ENCODE results near the gene ARL8A.

Gene ARL8A

GRCh38 chr1:202161151-202162046 is 16.9 kb upstream of the ARL8A start:
- TF ChIP-seq FOXP2 (optimal IDR thresholded peaks at IDR 0.05; ENCODE audit: borderline replicate concordance, extremely low read depth, extremely low read length, insufficient read depth) = no peak
- TF ChIP-seq TAF1 (IDR thresholded peaks at IDR 0.05; ENCODE audit: borderline replicate concordance, insufficient read depth, low read length) = no peak
- no peak for TF ChIP-seq POLR2AphosphoS5 (IDR thresholded peaks at IDR 0.05; ENCODE audit: low read depth, low read length)

DNA sequence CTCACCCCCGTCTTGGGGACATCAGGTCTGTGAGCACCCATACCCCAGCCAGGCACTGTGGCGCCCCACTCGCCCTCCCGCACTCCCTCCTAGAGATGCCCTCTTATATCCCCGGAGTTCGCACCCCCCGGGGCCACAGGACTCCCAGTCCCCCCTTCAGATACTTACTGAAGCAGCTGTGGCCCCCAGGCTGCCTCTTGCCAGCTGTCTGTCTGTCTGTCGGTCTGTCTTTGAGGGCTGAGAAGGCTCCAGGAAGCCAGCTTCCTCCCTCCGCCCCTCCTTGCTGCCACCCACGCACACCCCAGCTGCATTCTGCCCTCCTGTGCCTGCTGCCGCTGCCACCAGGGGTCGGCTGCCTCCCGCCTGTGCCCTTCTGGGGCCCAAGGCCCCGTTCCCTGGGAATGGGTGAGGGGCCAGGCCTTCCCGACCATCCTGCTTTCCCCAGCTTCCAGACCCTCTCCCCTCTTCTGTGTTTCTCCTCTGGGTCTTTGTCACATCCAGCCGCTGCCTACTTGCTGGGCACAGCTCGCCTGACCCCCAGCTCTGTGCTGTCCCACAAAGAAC is 15.9 kb upstream of the ARL8A start, which contains the start of gene PTPN7:
TSS of gene PTPN7 (minus strand) at position 226 of the 564 bp plus-strand sequence. CDS start 1,200 bp downstream, outside the sequence.
- TF ChIP-seq FOXP2 (optimal IDR thresholded peaks at IDR 0.05; ENCODE audit: borderline replicate concordance, extremely low read depth, extremely low read length, insufficient read depth) (no peak), POLR2AphosphoS5 (IDR thresholded peaks at IDR 0.05; ENCODE audit: low read depth, low read length) (no peak), TAF1 (IDR thresholded peaks at IDR 0.05; ENCODE audit: borderline replicate concordance, insufficient read depth, low read length) (no peak), SIN3A (IDR thresholded peaks at IDR 0.05; ENCODE audit: borderline replicate concordance, insufficient read depth, low read length) (no peak)
- TF ChIP-seq, protein P1, sequence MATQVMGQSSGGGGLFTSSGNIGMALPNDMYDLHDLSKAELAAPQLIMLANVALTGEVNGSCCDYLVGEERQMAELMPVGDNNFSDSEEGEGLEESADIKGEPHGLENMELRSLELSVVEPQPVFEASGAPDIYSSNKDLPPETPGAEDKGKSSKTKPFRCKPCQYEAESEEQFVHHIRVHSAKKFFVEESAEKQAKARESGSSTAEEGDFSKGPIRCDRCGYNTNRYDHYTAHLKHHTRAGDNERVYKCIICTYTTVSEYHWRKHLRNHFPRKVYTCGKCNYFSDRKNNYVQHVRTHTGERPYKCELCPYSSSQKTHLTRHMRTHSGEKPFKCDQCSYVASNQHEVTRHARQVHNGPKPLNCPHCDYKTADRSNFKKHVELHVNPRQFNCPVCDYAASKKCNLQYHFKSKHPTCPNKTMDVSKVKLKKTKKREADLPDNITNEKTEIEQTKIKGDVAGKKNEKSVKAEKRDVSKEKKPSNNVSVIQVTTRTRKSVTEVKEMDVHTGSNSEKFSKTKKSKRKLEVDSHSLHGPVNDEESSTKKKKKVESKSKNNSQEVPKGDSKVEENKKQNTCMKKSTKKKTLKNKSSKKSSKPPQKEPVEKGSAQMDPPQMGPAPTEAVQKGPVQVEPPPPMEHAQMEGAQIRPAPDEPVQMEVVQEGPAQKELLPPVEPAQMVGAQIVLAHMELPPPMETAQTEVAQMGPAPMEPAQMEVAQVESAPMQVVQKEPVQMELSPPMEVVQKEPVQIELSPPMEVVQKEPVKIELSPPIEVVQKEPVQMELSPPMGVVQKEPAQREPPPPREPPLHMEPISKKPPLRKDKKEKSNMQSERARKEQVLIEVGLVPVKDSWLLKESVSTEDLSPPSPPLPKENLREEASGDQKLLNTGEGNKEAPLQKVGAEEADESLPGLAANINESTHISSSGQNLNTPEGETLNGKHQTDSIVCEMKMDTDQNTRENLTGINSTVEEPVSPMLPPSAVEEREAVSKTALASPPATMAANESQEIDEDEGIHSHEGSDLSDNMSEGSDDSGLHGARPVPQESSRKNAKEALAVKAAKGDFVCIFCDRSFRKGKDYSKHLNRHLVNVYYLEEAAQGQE (IDR thresholded peaks at IDR 0.05; ENCODE audit: insufficient read depth in 1 of 2, low read depth in 2 of 2, low read length in 2 of 2) = no peak

DNA sequence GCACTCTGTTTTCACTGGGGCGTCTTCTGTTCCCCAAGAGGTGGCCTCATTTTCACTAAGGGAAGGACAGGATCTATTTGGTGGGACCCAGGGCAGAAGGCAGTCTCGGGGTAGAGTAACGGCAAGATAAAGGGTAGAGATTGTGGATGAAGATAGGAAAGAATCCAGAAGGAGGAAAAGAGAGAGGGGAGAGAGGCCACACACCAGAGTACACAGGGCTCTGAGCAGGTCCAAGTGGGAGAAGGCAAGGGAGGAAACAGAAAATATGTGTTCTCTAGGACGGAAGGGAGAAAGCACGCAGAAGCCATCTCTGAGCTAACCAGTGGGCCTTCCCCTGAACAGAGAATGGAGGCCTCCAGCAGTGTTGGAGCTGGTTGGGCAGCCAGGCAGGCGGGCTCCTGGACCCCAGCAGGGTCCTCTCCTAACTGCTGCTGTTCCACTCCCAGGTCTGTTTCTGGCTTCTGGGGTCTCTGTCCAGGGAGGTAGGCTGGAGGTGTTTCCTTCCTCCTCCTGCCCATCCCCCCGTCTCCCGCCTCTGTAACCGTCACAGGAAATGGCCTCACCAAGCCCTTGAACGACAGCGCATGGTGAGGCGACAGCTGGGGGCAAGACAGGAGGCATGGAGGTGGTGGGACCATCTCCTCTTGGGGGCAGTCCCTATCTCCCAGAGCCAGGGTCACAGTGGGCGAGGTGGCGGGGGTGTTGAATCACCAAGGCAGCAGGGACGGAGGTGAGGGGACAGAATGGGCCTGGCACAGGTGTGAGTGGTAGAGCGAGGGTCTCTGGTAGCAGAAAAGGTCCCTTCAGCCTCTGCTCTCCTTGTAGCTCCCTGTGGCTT is 15.2 kb upstream of the ARL8A start:
- TF ChIP-seq SIN3A (IDR thresholded peaks at IDR 0.05; ENCODE audit: borderline replicate concordance, insufficient read depth, low read length) (no peak), FOXP2 (optimal IDR thresholded peaks at IDR 0.05; ENCODE audit: borderline replicate concordance, extremely low read depth, extremely low read length, insufficient read depth) (no peak), TAF1 (IDR thresholded peaks at IDR 0.05; ENCODE audit: borderline replicate concordance, insufficient read depth, low read length) (no peak), POLR2AphosphoS5 (IDR thresholded peaks at IDR 0.05; ENCODE audit: low read depth, low read length) (no peak)
- TF ChIP-seq, protein P1 (IDR thresholded peaks at IDR 0.05; ENCODE audit: insufficient read depth in 1 of 2, low read depth in 2 of 2, low read length in 2 of 2) = no peak

DNA sequence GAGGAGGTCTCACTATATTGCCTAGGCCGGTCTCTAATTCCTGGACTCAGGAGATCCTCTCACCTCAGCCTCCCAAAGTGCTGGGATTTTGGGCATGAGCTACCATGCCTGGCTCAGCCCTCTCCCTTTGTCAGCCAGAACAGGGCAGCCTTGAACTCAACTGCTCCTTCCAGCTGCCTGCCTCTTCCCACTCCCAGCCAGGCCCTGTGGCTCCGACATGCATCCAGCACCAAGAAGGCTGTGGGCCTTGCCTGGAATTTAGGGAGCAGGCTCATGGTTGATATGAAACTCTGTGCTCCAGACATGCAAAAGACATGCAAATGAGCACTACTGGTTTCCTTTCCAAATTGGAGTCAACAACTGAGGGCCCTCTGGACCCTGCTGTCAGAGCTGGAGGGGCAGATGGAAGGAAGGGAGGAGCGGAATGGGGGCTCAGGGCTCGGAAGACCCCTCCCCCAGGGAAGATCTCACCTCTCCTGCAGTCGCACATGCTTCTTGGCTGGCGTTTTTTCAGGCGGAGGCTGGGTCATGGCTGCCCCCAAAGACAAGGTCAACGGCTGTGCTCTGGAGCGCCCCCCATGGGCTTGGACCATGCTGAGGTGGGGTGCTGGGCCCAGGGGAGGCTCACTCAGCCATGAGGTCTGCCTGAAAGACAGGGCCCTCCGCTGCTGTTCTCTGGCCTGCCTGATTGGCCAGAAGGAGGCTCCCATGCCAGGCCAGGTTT is 14.4 kb upstream of the ARL8A start:
- TF ChIP-seq SIN3A (IDR thresholded peaks at IDR 0.05; ENCODE audit: borderline replicate concordance, insufficient read depth, low read length) = no peak
- TF ChIP-seq TAF1 (IDR thresholded peaks at IDR 0.05; ENCODE audit: borderline replicate concordance, insufficient read depth, low read length) = no peak
- no peak for TF ChIP-seq FOXP2 (optimal IDR thresholded peaks at IDR 0.05; ENCODE audit: borderline replicate concordance, extremely low read depth, extremely low read length, insufficient read depth)
- TF ChIP-seq, protein P1 (IDR thresholded peaks at IDR 0.05; ENCODE audit: insufficient read depth in 1 of 2, low read depth in 2 of 2, low read length in 2 of 2) = no peak
- no peak for TF ChIP-seq POLR2AphosphoS5 (IDR thresholded peaks at IDR 0.05; ENCODE audit: low read depth, low read length)

All from PFSK-1 (cell line).